Sigmoid colon (tissue), 7 donors: ENCODE results near the gene CASQ2. TPM values are rescaled to one million over a fixed set of nuclear protein-coding genes. Genes with fewer than 3 reads are reported as not detected.

Source experiments
- DNase-seq: peaks from one replicate; pipeline ENCODE4 v3.0.0-alpha.2; 2019
- H3K27ac ChIP-seq, 4 donors: fragments of 200-600 bp; sonication (generic); one replicate each; pipeline ENCODE4 v1.5.1; 2016 to 2019; ENCODE audit warnings: mild to moderate bottlenecking in 1 of 4
- H3K27me3 ChIP-seq, 3 donors: fragments of 200-600 bp; sonication (generic); one replicate each; pipeline ENCODE4 v1.5.1; 2019; ENCODE audit warnings: mild to moderate bottlenecking in 1 of 3
- H3K36me3 ChIP-seq, 4 donors: fragments of 200-600 bp; sonication (generic); one replicate each; pipeline ENCODE4 v1.5.1; 2016 to 2019
- H3K4me1 ChIP-seq, 4 donors: fragments of 200-600 bp; sonication (generic); one replicate each; pipeline ENCODE4 v1.5.1; 2017 to 2019
- H3K4me3 ChIP-seq, 4 donors: fragments of 200-600 bp; sonication (generic); one replicate each; pipeline ENCODE4 v1.5.1; 2017 to 2019; ENCODE audit warnings: mild to moderate bottlenecking in 2 of 4, moderate library complexity in 1 of 4
- H3K9me3 ChIP-seq, 4 donors: fragments of 200-600 bp in 3 of 4; sonication (generic) in 3 of 4; one replicate each; pipeline versions ENCODE4 v1.5.1 to v1.6.1; 2013 to 2019
- EP300 ChIP-seq, 4 donors: sonication (generic); formaldehyde crosslinking; IDR thresholded peaks; one replicate each; pipeline ENCODE4 v1.6.1; 2017; ENCODE audit warnings: antibody characterized with exemption in 4 of 4
- POLR2A ChIP-seq, 2 donors: fragments of 450-650 bp; IDR thresholded peaks; one replicate each; pipeline ENCODE4 v1.6.1; 2016; ENCODE audit warnings: antibody characterized with exemption in 2 of 2, mild to moderate bottlenecking in 2 of 2, moderate library complexity in 2 of 2
- POLR2AphosphoS5 ChIP-seq, 4 donors: sonication (generic); formaldehyde crosslinking; IDR thresholded peaks; one replicate each; pipeline ENCODE4 v1.6.1; 2017; ENCODE audit warnings: antibody characterized with exemption in 4 of 4
- WGBS, 2 donors: extraction: QIAGEN DNeasy Blood & Tissue Kit; methylation state at CpG; one replicate each; pipeline ENCODE4 v1.1.7; 2013; 5-methylcytosine and 5-hydroxymethylcytosine counted together
- intact Hi-C: fragments of 100-400 bp; cut with DNase I; formaldehyde crosslinking; loops from one replicate; pipeline ENCODE4 v1.15.1; 2023
- polyA plus RNA-seq, 3 donors: library from polyadenylated mRNA; stranded (reverse); fragments of 200-250 nt; gene quantifications; one replicate each; pipeline ENCODE4 v1.2.3, GENCODE V29; 2013
- total RNA-seq, 4 donors: library from RNA; depleted of rRNA; stranded (reverse); fragments of >200 nt; gene quantifications; one replicate each; pipeline ENCODE4 v1.1.0, GENCODE V29; 2016
- TF ChIP-seq, protein P1 (sequence below), 4 experiments: fragments of 450-650 bp in 3 of 4; fragments of 200-600 bp in 1 of 4; IDR thresholded peaks; one replicate each; pipeline ENCODE4 v1.5.1; 2016 to 2019; ENCODE audit warnings: antibody characterized with exemption in 4 of 4, mild to moderate bottlenecking in 3 of 4, moderate library complexity in 2 of 4
- donor health status: healthy with polysubstance abuse.
- donor health status: Bipolar disorder and iron deficiency.
- donor health status: healthy.

The CASQ2 gene
- total and polyA plus RNA-seq, 7 donors: 0.46 to 160 (median 58.3) TPM

DNA sequence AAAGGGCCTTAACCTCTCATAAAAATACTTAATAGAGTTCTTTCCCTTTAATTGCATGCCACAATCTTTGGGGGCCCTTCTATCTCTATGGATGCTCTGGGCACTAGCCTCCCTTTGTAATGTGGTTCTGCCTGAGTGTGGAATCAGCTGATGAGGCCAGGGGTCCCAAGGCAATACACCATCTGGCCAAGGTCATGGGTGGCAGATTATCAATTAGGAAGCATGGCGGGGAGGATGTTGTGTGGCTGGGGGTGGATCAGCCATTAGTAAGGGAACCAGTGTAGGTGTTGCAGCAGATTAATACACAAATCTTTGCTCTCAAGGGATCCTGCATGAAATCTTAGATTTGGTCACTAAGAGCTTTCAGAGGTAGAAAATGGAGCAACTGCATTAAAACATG is 37.1 kb upstream of the CASQ2 start:
- Histone ChIP-seq H3K27ac (no peak overlapping the region), H3K27me3 (no peaks in the 10 kb centered on the region), H3K4me1 (no peaks in the 10 kb centered on the region), H3K4me3 (no peak overlapping the region), H3K9me3 (no peaks in the 10 kb centered on the region), H3K36me3 (no peaks in the 10 kb centered on the region)
- TF ChIP-seq POLR2AphosphoS5 (IDR thresholded peaks at IDR 0.05) (no peak), POLR2A (IDR thresholded peaks at IDR 0.05) (no peak), EP300 (IDR thresholded peaks at IDR 0.05) (no peak)
- TF ChIP-seq, protein P1, sequence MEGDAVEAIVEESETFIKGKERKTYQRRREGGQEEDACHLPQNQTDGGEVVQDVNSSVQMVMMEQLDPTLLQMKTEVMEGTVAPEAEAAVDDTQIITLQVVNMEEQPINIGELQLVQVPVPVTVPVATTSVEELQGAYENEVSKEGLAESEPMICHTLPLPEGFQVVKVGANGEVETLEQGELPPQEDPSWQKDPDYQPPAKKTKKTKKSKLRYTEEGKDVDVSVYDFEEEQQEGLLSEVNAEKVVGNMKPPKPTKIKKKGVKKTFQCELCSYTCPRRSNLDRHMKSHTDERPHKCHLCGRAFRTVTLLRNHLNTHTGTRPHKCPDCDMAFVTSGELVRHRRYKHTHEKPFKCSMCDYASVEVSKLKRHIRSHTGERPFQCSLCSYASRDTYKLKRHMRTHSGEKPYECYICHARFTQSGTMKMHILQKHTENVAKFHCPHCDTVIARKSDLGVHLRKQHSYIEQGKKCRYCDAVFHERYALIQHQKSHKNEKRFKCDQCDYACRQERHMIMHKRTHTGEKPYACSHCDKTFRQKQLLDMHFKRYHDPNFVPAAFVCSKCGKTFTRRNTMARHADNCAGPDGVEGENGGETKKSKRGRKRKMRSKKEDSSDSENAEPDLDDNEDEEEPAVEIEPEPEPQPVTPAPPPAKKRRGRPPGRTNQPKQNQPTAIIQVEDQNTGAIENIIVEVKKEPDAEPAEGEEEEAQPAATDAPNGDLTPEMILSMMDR (IDR thresholded peaks at IDR 0.05): no peak
- WGBS, 2 donors: 89 to 91% methylated on average over 1 of the region's 1 CpG
- no peak for DNase-seq
- intact Hi-C loops: no loop called here

DNA sequence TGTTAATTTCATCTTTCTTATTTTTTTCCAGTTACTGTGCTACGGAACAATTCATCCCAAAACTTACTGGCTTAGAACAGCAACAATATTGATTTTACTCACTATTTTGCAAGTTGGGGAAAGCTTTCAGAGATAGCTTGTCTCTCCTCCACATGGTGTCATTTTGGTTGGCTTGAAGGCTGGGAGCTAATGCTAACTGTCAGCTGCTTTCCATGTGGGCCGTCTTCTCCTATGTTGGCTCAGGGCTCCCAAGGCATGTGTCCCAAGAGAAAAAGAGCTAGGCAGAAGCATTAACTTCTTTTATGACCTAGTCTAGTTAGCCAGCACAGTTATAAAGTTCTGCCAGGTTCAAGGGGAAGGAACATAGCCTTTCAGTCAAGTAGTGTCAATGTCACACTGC is 33.9 kb upstream of the CASQ2 start:
- no peak for DNase-seq
- Histone ChIP-seq H3K4me3 (no peak overlapping the region), H3K4me1 (no peaks in the 10 kb centered on the region), H3K36me3 (no peaks in the 10 kb centered on the region), H3K9me3 (no peaks in the 10 kb centered on the region), H3K27me3 (no peaks in the 10 kb centered on the region), H3K27ac (no peak overlapping the region)
- WGBS, 2 donors: 59 to 76% methylated on average over 2 of the region's 2 CpGs
- intact Hi-C loops: no loop called here
- TF ChIP-seq, protein P1 (IDR thresholded peaks at IDR 0.05): no peak
- no peak for TF ChIP-seq POLR2AphosphoS5 (IDR thresholded peaks at IDR 0.05)

DNA sequence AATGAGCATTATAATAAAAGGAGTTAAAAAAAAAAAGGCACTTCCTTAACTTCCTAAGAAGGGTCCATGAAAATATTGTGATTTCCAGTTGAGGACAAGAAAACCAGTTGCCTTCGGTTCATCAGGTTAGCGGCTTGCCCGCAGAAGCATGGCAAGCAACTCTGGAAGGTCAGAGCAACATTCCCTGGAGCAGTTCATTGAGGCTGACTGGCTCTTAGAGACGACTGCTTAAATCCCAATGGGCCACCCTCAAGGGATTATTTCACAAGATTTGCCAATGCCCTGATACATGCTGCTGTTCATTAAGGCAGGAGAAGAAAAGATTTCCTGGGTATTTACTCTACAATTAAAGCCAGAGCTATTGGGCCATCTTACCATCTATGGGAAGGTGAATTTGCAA is 29.0 kb upstream of the CASQ2 start:
- Histone ChIP-seq H3K4me1 (no peaks in the 10 kb centered on the region), H3K27me3 (peaks cover 0 to 29% (median 0%) of the 10 kb centered on the region in 3 donors), H3K36me3 (no peaks in the 10 kb centered on the region), H3K27ac (no peak overlapping the region), H3K9me3 (no peaks in the 10 kb centered on the region), H3K4me3 (no peak overlapping the region)
- no peak for DNase-seq
- 95% methylated on average over 4 of the region's 4 CpGs for WGBS, 2 donors
- TF ChIP-seq EP300 (IDR thresholded peaks at IDR 0.05) (no peak), POLR2AphosphoS5 (IDR thresholded peaks at IDR 0.05) (no peak), POLR2A (IDR thresholded peaks at IDR 0.05) (no peak)
- TF ChIP-seq, protein P1 (IDR thresholded peaks at IDR 0.05): no peak
- intact Hi-C loops: no loop called here

DNA sequence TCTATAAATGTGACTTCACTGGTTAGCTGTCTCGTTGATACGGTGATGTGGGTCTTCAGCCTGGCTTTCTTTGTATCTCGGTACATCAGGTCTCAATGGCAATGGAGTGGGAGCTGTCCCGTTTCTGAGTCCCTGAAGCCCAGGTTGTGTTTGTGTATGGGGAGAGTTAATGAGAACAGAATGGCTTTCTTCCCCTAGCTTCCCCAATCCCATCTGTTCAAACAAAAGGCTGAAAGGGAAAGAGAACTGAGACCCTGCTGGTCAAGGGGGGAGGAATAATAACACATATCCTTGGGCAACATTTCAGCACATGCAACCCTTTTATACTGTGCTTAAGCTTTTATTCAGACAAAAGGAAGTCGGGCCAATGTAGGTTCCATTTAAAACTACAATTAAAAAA is 28.4 kb upstream of the CASQ2 start:
- Histone ChIP-seq H3K4me1 (no peaks in the 10 kb centered on the region), H3K9me3 (no peaks in the 10 kb centered on the region), H3K27me3 (peaks cover 0 to 29% (median 0%) of the 10 kb centered on the region in 3 donors), H3K36me3 (no peaks in the 10 kb centered on the region), H3K27ac (no peak overlapping the region), H3K4me3 (no peak overlapping the region)
- no peak for DNase-seq
- 70 to 71% methylated on average over 5 of the region's 5 CpGs for WGBS, 2 donors
- intact Hi-C loops: no loop called here
- no peak for TF ChIP-seq POLR2A (IDR thresholded peaks at IDR 0.05)
- no peak for TF ChIP-seq POLR2AphosphoS5 (IDR thresholded peaks at IDR 0.05)
- TF ChIP-seq, protein P1 (IDR thresholded peaks at IDR 0.05): no peak
- TF ChIP-seq EP300 (IDR thresholded peaks at IDR 0.05): no peak

DNA sequence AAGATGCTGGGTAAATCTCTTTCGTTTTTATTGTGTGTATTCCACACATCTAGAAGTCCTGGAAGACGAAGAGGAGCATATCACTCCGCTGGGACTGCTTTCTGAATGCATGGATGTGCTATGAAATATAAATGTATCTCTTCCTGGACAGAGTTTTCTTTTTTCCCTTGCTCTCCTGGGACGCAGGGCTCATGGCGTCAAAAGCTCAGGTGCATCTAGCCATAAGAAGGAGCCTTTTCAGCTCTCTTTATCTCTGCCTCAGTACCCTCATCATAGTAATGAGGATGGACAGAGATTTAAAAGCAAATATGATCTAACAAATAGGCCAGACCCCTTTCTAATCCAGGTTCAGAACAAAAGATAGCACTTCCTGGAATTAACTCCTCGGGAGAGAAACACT is 27.5 kb upstream of the CASQ2 start:
- 86 to 87% methylated on average over 6 of the region's 6 CpGs for WGBS, 2 donors

More for the DNA sequence above, 27.5 kb upstream of the CASQ2 start:
- H3K36me3 ChIP-seq: no peaks in the 10 kb centered on the region
- no peaks in the 10 kb centered on the region for H3K4me1 ChIP-seq
- intact Hi-C loops: no loop called here
- no peak overlapping the region for H3K4me3 ChIP-seq
- TF ChIP-seq, protein P1 (IDR thresholded peaks at IDR 0.05): no peak
- TF ChIP-seq EP300 (IDR thresholded peaks at IDR 0.05) (no peak), POLR2A (IDR thresholded peaks at IDR 0.05) (no peak), POLR2AphosphoS5 (IDR thresholded peaks at IDR 0.05) (no peak)
- H3K9me3 ChIP-seq: no peaks in the 10 kb centered on the region
- DNase-seq: no peak
- peaks cover 0 to 29% (median 0%) of the 10 kb centered on the region in 3 donors for H3K27me3 ChIP-seq
- H3K27ac ChIP-seq: no peak overlapping the region
